HG02885 (cell line): ENCODE data around the gene SH3BP1.

Experiments used
- ATAC-seq: cut with Tn5 transposase; IDR thresholded peaks from one replicate; pipeline ENCODE4 v1.9.1; 2021; ENCODE audit warnings: mild to moderate bottlenecking; ENCODE audit not compliant: unreplicated experiment, poor library complexity

Gene SH3BP1

GRCh38 chr22:37611207-37611606, 28.3 kb upstream of the SH3BP1 start:
- no peak for ATAC-seq

- ATAC-seq = no peak
Measured at GRCh38 chr22:37616201-37617083, 23.0 kb upstream of the SH3BP1 start.

GRCh38 chr22:37617431-37617830, 22.0 kb upstream of the SH3BP1 start:
- no peak for ATAC-seq

GRCh38 chr22:37618072-37618656, 21.3 kb upstream of the SH3BP1 start:
- no peak for ATAC-seq

- no peak for ATAC-seq
Measured at GRCh38 chr22:37618674-37619073, 20.8 kb upstream of the SH3BP1 start.

- no peak for ATAC-seq
Measured at GRCh38 chr22:37619991-37620390, 19.5 kb upstream of the SH3BP1 start.

- no peak for ATAC-seq
Measured at GRCh38 chr22:37621352-37621860, 18.1 kb upstream of the SH3BP1 start.

- ATAC-seq = no peak
Measured at GRCh38 chr22:37623075-37624016, 16.1 kb upstream of the SH3BP1 start.

GRCh38 chr22:37624017-37624365, 15.5 kb upstream of the SH3BP1 start:
- no peak for ATAC-seq

- ATAC-seq = no peak
Measured at GRCh38 chr22:37624876-37625275, 14.6 kb upstream of the SH3BP1 start.

GRCh38 chr22:37625737-37626136, 13.7 kb upstream of the SH3BP1 start:
- ATAC-seq = no peak

GRCh38 chr22:37626144-37626543, 13.3 kb upstream of the SH3BP1 start:
- ATAC-seq = no peak

- no peak for ATAC-seq
Measured at GRCh38 chr22:37626556-37627075, 12.9 kb upstream of the SH3BP1 start.

GRCh38 chr22:37627121-37627520, 12.3 kb upstream of the SH3BP1 start:
- ATAC-seq = no peak

GRCh38 chr22:37627545-37627944, 11.9 kb upstream of the SH3BP1 start:
- no peak for ATAC-seq

GRCh38 chr22:37628830-37629229, 10.6 kb upstream of the SH3BP1 start:
- ATAC-seq = no peak

GRCh38 chr22:37629928-37630327, 9.5 kb upstream of the SH3BP1 start:
- no peak for ATAC-seq

GRCh38 chr22:37630839-37631435, 8.5 kb upstream of the SH3BP1 start:
- ATAC-seq = no peak

GRCh38 chr22:37631448-37632173, 7.9 kb upstream of the SH3BP1 start:
- ATAC-seq = no peak
